ENCODE measurements around the gene BRSK2. TPM values are rescaled to one million over a fixed set of nuclear protein-coding genes. Genes with fewer than 3 reads are reported as not detected.

BRSK2 gene
- total RNA-seq, 1 donor from 2014 or later: 0.40 TPM

DNA sequence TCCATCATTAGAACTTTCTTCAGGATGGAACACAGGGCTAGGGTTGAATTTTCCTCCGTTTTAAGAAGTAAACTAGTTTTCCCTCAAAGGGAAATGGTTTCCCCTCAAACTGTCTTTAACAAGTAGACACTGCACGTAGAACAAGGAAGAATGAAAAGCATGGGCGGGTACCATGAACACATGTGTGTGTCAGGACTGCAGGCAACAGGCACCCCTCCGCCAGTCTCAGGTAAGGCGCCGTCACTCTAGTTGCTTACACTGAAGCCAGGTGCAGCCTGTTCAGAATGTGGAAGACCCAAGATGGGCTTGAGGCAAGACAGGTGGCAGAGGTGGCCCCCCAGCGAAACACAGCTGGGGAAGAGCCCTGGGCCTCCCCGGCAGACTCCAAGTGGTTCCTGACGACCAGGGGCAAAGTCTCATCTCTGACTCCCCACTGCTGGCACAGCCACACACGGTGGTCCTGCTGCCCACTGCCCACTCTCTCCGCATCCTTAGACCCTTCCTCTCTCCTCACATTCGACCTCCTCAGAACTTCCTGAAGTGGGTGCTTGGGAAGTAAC, 122.3 kb downstream of the BRSK2 start:
- DNase-seq (ENCODE audit: low read depth in 2 of 2): no peak

Other genes starting within 250 kb of the BRSK2 start
- gene MUC5AC, start 232.0 kb upstream of the BRSK2 start, total RNA-seq: not detected in 2 replicates
- not detected in 2 replicates for gene MUC5B, start 166.9 kb upstream of the BRSK2 start, total RNA-seq
- 18.7 and 23.6 TPM in 2 replicates for gene TOLLIP, start 80.3 kb upstream of the BRSK2 start, total RNA-seq
- gene MOB2, start 96.8 kb downstream of the BRSK2 start, total RNA-seq: 36.4 and 46.0 TPM in 2 replicates
- gene DUSP8, start 182.3 kb downstream of the BRSK2 start, total RNA-seq: 0.22 and 0.40 TPM in 2 replicates
- gene KRTAP5-1, start 195.3 kb downstream of the BRSK2 start, total RNA-seq: not detected in 2 replicates
- gene KRTAP5-2, start 208.4 kb downstream of the BRSK2 start, total RNA-seq: not detected in 2 replicates
- not detected in 2 replicates for gene KRTAP5-3, start 218.5 kb downstream of the BRSK2 start, total RNA-seq
- not detected in 2 replicates for gene KRTAP5-4, start 232.2 kb downstream of the BRSK2 start, total RNA-seq
- not detected in 2 replicates for gene KRTAP5-5, start 239.8 kb downstream of the BRSK2 start, total RNA-seq